ENCODE data around the gene CCDC122. TPM values are rescaled to one million over a fixed set of nuclear protein-coding genes. Genes with fewer than 3 reads are reported as not detected.

Gene CCDC122
- total and polyA plus RNA-seq, 9 of the 15 experiments (the other 6 are each of a cell fraction or from before 2014, with no cell fraction given), result not detected

DNA sequence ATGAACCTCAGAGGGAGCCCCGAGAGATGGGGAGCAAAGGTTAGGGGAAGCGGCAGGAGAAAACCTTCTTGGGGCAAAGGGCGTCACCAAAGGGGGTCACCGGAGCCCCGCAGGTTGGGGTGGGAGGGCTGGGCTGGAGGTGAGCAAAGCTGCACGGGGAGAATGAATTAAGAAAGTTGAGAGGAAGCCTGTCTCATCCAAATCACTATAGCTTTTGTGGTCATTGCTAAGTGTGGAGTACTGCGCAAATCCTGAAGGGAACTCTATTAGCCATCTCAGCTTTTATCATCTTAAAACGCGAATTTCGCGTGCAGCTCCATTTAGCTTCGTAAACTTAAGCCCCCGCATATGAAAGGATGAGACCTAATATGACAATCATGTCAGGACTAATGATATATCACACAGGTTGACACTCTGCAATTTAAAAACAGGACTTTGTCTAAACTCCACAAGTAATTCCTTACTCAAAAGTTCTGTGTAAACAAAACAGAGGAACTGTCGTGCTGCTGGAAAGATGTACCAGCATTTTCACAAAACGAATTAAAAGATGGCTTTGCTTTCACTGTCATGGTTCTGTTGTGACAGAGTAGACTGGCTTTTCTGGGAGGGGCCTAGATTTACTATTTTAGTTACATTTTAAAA, 795 bp upstream of the CCDC122 start:
- no peak overlapping the region for H3K4me3 ChIP-seq
- ChIA-PET CTCF (ENCODE audit: low intra/inter-chr PET ratio) (no interaction called here), POLR2A (no interaction called here)
- H3K27ac ChIP-seq (ENCODE audit: extremely low read depth, low read depth, low read length), result no peak overlapping the region
- H3K36me3 ChIP-seq (ENCODE audit: control insufficient read depth, insufficient read depth, low read length), result no peaks in the 10 kb centered on the region
- no peaks in the 10 kb centered on the region for H3K79me2 ChIP-seq (ENCODE audit: control insufficient read depth, insufficient read depth, low read length)
- H4K20me1 ChIP-seq (replicated peaks; ENCODE audit: control insufficient read depth, insufficient read depth, low read length), result no peaks in the 10 kb centered on the region
- TF ChIP-seq DMBX1 (CRISPR knock-in tag; IDR thresholded peaks at IDR 0.05; ENCODE audit: borderline replicate concordance) (no peak), DLX4 (CRISPR knock-in tag; IDR thresholded peaks at IDR 0.05) (no peak), GTF2B (IDR thresholded peaks at IDR 0.05; ENCODE audit: extremely low read depth, insufficient read length) (no peak), FOXP1 (CRISPR knock-in tag; IDR thresholded peaks at IDR 0.05) (no peak), ZNF639 (CRISPR knock-in tag; conservative IDR thresholded peaks at IDR 0.05 in 1 of 2, IDR thresholded peaks at IDR 0.05 in 1 of 2) (no peak), ZNF347 (CRISPR knock-in tag; IDR thresholded peaks at IDR 0.05; ENCODE audit: low read depth) (no peak), POLR3A (IDR thresholded peaks at IDR 0.05; ENCODE audit: borderline replicate concordance, extremely low read depth, insufficient read depth, insufficient read length) (no peak), TAF9B (IDR thresholded peaks at IDR 0.05; ENCODE audit: partially characterized antibody) (no peak), CEBPG (CRISPR knock-in tag; IDR thresholded peaks at IDR 0.05) (no peak), CEBPG (tag; conservative IDR thresholded peaks at IDR 0.05 in 1 of 2, IDR thresholded peaks at IDR 0.05 in 1 of 2) (no peak), NONO (IDR thresholded peaks at IDR 0.05; ENCODE audit: low read depth in 2 of 2, low read length in 1 of 2) (no peak), KLF10 (CRISPR knock-in tag; IDR thresholded peaks at IDR 0.05) (no peak), HMG20A (CRISPR knock-in tag; conservative IDR thresholded peaks at IDR 0.05) (no peak)
- TF ChIP-seq, protein P1, sequence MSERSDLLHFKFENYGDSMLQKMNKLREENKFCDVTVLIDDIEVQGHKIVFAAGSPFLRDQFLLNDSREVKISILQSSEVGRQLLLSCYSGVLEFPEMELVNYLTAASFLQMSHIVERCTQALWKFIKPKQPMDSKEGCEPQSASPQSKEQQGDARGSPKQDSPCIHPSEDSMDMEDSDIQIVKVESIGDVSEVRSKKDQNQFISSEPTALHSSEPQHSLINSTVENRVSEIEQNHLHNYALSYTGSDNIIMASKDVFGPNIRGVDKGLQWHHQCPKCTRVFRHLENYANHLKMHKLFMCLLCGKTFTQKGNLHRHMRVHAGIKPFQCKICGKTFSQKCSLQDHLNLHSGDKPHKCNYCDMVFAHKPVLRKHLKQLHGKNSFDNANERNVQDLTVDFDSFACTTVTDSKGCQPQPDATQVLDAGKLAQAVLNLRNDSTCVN (CRISPR knock-in tag; IDR thresholded peaks at IDR 0.05), result no peak
- H3K4me1 ChIP-seq (replicated peaks in 1 of 2; ENCODE audit: control insufficient read depth in 2 of 2, insufficient read depth in 2 of 2, low read length in 2 of 2), result no peaks in the 10 kb centered on the region; a peak in 1 of 5 replicates
- ATAC-seq, result no peak
- no peaks in the 10 kb centered on the region for H3K9me3 ChIP-seq (replicated peaks; ENCODE audit: control insufficient read depth, insufficient read depth, low read depth, low read length)
- intact Hi-C loops (cut with micrococcal nuclease) (no loop called here), in situ Hi-C loops (cut with MboI) (no loop called here)
- FAIRE-seq, result no peak
- no TSS peak for BruUV-seq (replicated peaks)
- no peak overlapping the region for H2AFZ ChIP-seq (ENCODE audit: low read depth, low read length)
- no peak overlapping the region for H3K9ac ChIP-seq (ENCODE audit: insufficient read depth in 1 of 2, low read depth in 2 of 2, low read length in 2 of 2)
- H3K27me3 ChIP-seq (ENCODE audit: control insufficient read depth in 2 of 2, insufficient read depth in 2 of 2, low read length in 2 of 2), result no peaks in the 10 kb centered on the region
- no peak overlapping the region for H3K4me2 ChIP-seq (ENCODE audit: insufficient read depth, low read length)
- no peak for DNase-seq (ENCODE audit: extremely low read depth in 1 of 4, low spot score in 3 of 4)
- H3K9me1 ChIP-seq (ENCODE audit: control insufficient read depth, insufficient read depth, low read length), result no peaks in the 10 kb centered on the region
- WGBS (ENCODE audit: insufficient coverage, low coverage, missing lambda C conversion rate), result 8% methylated on average over 13 of the region's 15 CpGs

All from K562 (cell line).